Adipose tissue (tissue), 3 donors: ENCODE data around the gene PLA2G6. TPM values are rescaled to one million over a fixed set of nuclear protein-coding genes. Genes with fewer than 3 reads are reported as not detected.

Source experiments
- H3K27ac ChIP-seq: one replicate; pipeline ENCODE4 v1.5.1; 2013; ENCODE audit warnings: low read depth, low read length
- WGBS, 3 donors: extraction: QIAGEN DNeasy Blood & Tissue Kit; methylation state at CpG; one replicate each; pipeline ENCODE4 v1.1.7; 2013; 5-methylcytosine and 5-hydroxymethylcytosine counted together
- polyA plus RNA-seq, 3 donors: library from polyadenylated mRNA; stranded (reverse); fragments of 200-250 nt; gene quantifications; one replicate each; pipeline ENCODE4 v1.2.3, GENCODE V29; 2013
- donor health status: healthy with polysubstance abuse.
- donor health status: Bipolar disorder and iron deficiency.
- donor health status: healthy.

The PLA2G6 gene
- polyA plus RNA-seq, 3 donors = 25.3 to 69.9 (median 61.4) TPM

DNA sequence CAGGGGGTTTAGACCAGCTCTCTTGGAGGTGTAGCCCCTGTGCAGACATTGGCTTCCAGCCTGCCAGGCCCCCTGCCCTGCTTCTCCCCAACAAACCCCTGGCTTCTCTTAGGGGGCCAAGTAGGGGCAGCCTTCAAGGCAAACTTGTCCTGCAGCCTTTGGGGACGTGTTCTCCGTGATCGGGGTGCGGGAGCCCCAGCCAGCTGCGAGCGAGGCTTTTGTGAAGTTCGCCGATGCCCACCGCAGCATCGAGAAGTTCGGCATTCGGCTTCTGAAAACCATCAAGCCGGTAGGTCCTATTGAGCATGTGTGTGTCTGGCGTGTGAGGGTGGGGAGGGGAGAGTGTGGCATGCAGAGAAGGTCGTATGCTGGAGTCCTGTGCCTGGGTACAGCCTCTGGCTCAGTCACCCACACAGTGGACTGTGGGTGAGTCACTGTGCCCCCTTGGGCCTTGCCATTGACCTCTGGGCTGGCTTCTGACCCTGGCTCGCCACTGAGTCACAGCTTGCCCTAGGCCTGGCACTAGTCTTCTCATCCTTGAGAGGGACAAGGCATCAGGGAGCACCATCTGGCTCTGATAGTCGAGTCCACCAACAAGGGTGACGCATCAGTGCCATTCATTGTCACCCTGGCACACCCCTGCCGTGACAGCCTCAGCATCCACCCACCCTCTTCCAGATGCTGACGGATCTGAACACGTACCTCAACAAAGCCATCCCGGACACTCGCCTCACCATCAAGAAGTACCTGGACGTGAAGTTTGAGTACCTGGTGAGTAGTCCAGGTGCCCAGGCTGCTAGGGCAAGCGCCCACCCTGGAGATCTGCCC, 109.1 kb downstream of the PLA2G6 start:
- no peak overlapping the region for H3K27ac ChIP-seq
- 94 to 95% (median 95%) methylated on average over 25 of the region's 25 CpGs for WGBS, 3 donors

DNA sequence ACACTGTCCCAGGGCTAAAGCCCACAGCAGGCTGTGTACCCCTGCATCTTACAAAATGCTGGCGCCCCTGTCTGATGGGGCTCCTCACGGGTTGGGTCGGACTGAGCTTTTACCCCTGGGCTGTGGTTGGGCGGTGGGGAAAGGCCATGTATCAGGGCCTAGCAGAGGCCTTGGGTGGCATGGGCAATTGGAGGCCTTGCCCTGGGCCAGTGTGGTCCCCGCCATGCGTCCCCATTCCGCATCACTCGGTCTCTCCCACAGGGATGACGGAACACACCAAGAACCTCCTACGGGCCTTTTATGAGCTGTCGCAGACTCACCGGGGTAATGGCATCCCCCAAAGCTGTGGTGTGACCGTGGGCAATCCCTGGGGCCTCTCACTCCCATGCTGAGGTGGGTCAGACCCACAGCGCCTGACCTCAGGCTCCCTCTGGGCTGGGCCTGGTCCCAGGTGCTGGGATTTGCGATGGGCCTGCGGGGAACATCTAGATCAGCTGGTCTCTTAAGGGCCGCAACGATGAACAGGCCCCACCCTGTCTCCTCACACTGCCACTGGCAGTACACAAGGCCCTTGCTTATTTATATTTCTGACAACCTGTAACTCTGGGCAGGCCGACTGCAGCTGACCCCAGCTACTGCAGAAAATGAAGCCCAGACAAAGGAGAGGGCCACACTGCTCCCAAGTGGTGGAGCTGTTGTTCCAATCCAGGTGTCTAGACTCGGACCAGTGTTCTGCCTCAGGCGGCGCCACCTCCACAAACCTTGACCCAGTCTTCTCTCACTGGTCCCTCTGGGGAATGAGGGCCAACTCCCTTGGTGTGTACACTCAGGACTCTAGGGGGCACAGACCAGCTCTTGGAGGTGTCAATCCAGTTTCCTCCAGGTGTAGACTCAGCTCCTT, 110.0 kb downstream of the PLA2G6 start:
- no peak overlapping the region for H3K27ac ChIP-seq
- 86 to 94% (median 91%) methylated on average over 21 to 22 of the region's 22 CpGs for WGBS, 3 donors

DNA sequence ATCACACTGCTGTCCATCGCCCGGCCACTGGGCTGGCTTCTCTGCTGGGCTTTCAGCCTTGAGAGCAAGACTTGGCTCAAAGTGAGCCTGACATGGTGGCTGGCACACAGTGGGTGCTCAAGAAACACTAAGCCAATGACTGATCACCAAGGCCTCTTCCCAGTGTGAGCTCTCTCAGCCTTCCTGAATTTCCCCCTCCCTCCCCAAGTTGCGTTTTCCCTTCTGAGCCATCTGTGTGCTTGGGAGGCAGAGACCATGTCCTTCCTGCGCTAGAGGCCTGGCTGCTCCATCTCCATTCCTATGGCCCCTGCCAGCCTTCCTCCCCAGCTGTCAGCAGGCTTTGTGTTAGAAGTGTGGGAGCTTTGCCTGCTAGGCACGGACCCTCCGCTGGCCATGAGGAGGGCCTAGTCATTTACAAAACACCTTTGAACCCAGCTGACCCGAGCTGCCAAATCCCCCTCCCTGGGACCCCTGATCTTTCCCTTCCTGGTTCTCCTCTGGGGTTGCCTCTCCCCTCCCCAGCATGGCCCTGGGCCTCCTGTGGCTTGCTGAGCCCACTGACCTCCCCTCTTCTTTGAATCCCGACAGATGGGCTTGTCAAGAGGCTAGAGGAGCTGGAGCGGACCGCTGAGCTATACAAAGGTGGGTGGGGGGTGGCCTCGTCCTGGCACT, 111.2 kb downstream of the PLA2G6 start:
- H3K27ac ChIP-seq = no peak overlapping the region
- WGBS, 3 donors = 88 to 90% (median 89%) methylated on average over 11 of the region's 11 CpGs

DNA sequence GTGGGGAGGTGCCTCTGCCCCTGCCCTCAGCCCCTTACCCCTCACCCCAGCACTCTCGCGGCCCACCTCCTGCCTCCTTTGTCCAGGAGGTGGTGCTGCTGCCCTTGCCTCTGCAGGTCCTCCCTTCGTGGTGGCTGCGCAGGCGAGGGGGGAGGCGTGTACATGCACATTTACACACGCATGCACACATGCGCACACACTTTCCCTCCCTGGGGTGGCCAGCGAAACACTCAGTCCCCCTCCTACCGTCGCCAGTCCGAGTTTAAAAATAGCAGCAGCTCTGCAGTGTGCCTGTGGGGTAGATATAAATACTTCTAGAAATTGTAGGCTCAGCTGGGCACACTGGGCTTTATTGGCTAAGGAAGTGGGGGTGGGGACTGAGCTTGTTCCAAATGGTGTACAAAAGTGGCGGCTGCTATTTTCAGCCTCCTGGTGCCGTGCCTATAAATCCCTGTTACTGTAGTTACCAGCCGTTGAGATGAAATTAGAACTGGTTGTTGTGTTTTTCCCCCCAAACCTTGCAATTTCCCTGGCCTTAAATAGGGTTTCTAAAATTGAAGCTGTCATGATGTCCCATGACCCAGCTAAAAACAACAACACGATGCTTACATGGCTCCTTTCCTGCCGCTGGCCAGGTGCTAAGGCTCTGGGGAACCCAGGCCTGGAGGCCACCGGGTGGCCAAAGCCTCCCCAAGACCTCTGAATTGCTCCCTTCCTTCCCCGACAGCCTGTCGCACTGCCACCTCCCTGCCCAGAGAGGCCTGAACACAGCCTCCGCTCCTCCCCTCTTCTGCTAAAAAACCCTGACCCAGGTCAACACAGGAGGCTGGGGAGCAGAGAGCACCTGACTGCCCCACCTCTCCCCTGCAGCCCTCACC, 112.0 kb downstream of the PLA2G6 start:
- 68 to 77% (median 74%) methylated on average over 21 of the region's 21 CpGs for WGBS, 3 donors
- H3K27ac ChIP-seq = no peak overlapping the region

DNA sequence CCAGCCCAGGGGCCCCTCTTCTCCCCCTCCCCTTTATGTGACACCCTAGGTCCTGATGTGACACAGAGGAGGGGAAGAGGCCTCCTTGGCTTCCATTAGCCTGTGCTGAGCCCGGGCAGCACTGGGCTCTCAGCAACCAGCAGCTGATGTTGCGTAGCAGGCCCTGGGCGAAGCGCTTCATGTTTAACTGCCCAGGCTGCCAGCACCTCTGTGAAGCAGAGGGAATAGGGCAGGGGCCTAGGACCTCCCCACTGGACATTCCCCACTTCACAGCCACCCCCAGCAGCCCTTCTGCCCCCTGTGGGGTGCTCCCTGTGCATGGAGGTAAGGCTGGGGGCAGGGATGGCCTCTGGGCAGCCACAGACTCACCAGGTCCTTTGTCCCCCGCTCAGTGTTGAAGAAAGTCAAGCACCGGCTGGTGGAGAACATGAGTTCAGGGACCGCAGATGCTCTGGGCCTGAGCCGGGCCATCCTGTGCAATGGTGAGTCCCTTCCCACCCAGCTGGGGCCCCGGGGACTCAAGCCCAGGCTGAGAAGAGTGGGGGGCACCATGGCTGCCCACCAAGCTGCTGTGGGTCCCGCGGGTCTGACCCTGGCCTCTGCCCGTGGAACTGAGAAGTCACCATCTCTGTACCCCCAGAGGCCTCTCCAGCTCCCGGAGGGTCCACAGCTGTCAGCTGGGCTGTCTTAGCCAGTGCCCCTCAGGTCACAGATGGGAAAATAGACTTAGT, 112.8 kb downstream of the PLA2G6 start:
- 90 to 94% (median 90%) methylated on average over 12 to 13 of the region's 13 CpGs for WGBS, 3 donors
- no peak overlapping the region for H3K27ac ChIP-seq

DNA sequence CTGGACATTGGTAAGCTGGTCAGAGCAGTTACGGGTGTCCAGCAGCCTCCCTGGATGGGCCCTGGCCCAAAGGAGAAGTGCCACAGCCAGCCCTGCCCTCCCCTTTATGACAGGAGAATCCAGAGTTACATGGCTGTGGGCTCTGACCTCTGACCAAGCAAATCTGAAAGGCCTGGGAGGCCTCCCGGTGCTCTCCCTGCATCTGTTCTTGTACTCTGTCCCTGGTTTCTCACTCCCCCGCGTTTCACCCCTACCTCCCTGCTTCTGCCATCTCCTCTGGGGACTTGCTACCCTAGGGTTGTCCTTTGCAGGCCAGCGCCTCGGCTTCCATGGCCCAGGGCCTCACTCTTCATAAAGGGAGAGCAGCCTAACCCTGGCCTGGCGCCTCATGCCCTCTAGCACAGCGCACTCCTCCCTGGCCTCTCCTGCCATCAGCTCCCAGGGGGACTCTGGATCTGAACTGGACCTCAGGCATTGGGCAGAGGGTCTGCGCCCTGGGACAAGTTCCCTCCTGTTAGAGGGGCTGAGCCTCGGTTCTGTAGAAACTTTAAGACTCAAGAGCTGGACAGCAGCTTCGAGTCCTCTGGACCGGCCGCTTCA, 113.8 kb downstream of the PLA2G6 start:
- H3K27ac ChIP-seq = no peak overlapping the region
- 88 to 92% (median 88%) methylated on average over 13 of the region's 13 CpGs for WGBS, 3 donors

DNA sequence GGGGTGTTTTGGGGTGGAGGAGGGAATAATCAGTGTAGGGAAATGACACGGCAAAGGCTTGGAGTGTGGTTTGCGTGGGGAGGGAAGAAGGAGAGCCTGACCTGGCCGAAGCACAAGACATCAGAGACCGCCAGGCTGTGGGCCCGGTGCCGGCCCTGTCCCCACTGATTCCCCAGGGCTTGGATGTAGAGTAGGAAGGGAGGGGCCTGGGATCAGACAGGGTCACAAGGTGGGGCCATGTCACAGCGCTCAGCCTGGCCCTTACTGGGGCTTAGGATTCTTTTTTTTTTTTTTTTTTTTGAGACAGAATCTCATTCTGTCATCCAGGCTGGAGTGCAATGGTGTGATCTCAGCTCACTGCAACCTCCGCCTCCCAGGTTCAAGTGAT, 114.6 kb downstream of the PLA2G6 start:
- WGBS, 3 donors = 58 to 92% (median 61%) methylated on average over 8 of the region's 8 CpGs

DNA sequence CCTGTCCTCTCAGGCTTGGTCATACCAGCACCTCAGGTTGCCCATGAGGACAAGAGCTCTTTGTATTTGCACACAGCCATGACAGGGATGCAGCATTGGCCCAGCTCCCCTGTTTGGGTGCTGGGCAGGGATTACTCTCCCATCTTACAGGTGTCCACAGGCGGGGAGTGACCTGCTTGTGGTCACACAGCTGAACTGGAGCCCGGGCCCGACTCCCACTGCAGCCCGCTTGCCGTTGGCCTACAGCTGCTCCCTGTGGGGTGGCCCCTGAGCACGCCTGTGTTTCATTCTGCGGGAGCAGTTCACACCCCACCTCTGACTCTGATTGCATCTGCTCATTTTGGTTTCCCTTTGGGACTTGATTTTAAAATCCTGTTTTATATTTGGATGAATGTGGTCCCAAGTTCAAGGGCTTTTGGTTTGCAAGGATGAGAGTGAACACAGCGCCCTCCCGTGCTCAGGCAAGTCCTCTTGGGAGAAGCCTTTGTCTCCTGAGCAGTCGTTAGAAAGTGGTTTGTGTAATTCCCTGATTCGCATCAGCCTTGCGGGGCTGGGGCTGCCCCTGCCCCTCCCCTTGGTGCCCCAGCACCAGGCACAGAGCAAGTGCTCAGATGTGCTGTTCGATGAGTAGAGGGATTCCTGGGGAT, 115.1 kb downstream of the PLA2G6 start:
- WGBS, 3 donors = 68 to 81% (median 75%) methylated on average over 13 of the region's 13 CpGs
- H3K27ac ChIP-seq = no peak overlapping the region

More for the DNA sequence above, 114.6 kb downstream of the PLA2G6 start:
- no peak overlapping the region for H3K27ac ChIP-seq

DNA sequence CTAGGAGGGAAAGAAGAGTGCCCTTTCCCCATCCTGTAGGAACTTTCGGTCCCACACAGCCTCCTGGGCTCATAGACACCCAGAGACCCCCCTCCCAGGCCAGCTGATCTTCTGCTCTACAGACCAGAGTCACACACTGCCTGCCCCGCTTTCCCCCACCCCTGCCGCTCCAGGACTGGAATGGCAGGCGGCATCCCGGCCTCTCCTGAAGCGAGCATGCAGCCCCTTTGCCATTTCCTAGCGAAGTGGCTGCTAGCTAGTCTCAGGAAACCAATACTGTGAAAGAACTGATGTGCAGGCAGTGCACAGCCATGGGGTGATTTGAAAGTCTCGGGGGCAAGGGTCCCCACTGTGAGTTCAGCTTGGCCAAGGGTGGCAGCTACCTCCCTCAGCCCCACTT, 116.1 kb downstream of the PLA2G6 start:
- WGBS, 3 donors = 95 to 98% (median 96%) methylated on average over 8 of the region's 8 CpGs
- H3K27ac ChIP-seq = no peak overlapping the region

DNA sequence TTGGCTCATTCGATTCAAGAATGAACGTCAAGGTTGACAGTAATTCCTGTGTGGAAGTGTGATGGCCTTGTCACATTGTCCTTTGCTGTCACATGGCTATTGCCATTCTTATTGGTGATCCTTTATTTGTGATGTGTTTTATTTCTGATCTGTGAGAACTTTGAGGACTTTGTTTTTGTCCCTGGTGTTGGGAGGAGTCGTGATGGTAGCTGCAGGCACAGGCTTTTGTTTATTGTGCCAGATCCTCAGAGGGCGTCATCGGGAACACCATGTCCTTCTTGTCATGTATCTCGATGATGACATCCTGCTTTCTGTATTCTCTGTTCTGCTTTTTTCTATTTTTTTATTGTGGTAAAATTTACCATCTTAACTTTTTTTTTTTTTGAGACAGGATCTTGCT, 118.8 kb downstream of the PLA2G6 start:
- peak overlapping the region; percentile 87 for H3K27ac ChIP-seq

More for the DNA sequence above, 118.8 kb downstream of the PLA2G6 start:
- 63 to 81% (median 75%) methylated on average over 6 of the region's 6 CpGs for WGBS, 3 donors

Other genes starting within 250 kb of the PLA2G6 start
- gene C22orf23, start 228.2 kb downstream of the PLA2G6 start, polyA plus RNA-seq = 1 to 10 TPM in 1 of 3 donors, under 1 TPM in 2; 0.16 to 1.6 (median 0.31) TPM
- 100 to 1,000 TPM in 2 of 3 donors, 10 to 100 TPM in 1; 58.9 to 144 (median 134) TPM for gene POLR2F, start 228.1 kb downstream of the PLA2G6 start, polyA plus RNA-seq
- gene SOX10, start 197.3 kb downstream of the PLA2G6 start, polyA plus RNA-seq = 1 to 10 TPM in 1 of 3 donors, under 1 TPM in 2; 0.49 to 2.1 (median 0.79) TPM
- 10 to 100 TPM; 19.6 to 23.5 (median 20.6) TPM for gene PICK1, start 124.4 kb downstream of the PLA2G6 start, polyA plus RNA-seq
- under 1 TPM; 0.21 to 0.34 (median 0.31) TPM for gene SLC16A8, start 97.6 kb downstream of the PLA2G6 start, polyA plus RNA-seq
- 1 to 10 TPM in 2 of 3 donors, under 1 TPM in 1; 0.38 to 2.5 (median 1.2) TPM for gene BAIAP2L2, start 71.1 kb downstream of the PLA2G6 start, polyA plus RNA-seq
- gene MAFF, start 20.2 kb upstream of the PLA2G6 start, polyA plus RNA-seq = 100 to 1,000 TPM in 2 of 3 donors, 1 to 10 TPM in 1; 6.3 to 168 (median 127) TPM
- gene TMEM184B, start 91.2 kb upstream of the PLA2G6 start, polyA plus RNA-seq = 10 to 100 TPM; 14.0 to 50.2 (median 37.3) TPM
- gene CSNK1E, start 135.6 kb upstream of the PLA2G6 start, polyA plus RNA-seq = 100 to 1,000 TPM in 2 of 3 donors, 10 to 100 TPM in 1; 77.8 to 139 (median 123) TPM